Neural crest cell (in vitro differentiated cells): ENCODE results near the gene NMB. TPM values are rescaled to one million over a fixed set of nuclear protein-coding genes. Genes with fewer than 3 reads are reported as not detected.

ENCODE experiments used
- DNase-seq: peaks from one replicate; pipeline ENCODE4 v3.0.0; 2021; ENCODE audit warnings: low read depth, mixed read lengths, low spot score
- H3K27ac Mint-ChIP-seq: one replicate; pipeline ENCODE4 v1.8.0; 2021; ENCODE audit warnings: mild to moderate bottlenecking, mixed read lengths; ENCODE audit not compliant: unreplicated experiment
- H3K27me3 Mint-ChIP-seq: 2 replicates; pipeline ENCODE4 v1.8.0; 2021; ENCODE audit warnings: low read depth, mild to moderate bottlenecking, mixed read lengths
- H3K36me3 Mint-ChIP-seq: 2 replicates; pipeline ENCODE4 v1.8.0; 2021; ENCODE audit warnings: low read depth, mild to moderate bottlenecking, mixed read lengths
- H3K4me1 Mint-ChIP-seq: 2 replicates; pipeline ENCODE4 v1.8.0; 2021; ENCODE audit warnings: mixed read lengths
- H3K4me3 Mint-ChIP-seq: one replicate; pipeline ENCODE4 v1.8.0; 2021; ENCODE audit warnings: mild to moderate bottlenecking, mixed read lengths
- H3K9me3 Mint-ChIP-seq: 2 replicates; pipeline ENCODE4 v1.8.0; 2021; ENCODE audit warnings: mixed read lengths
- total RNA-seq: library from RNA; stranded (reverse); gene quantifications from 2 replicates; pipeline ENCODE4 v1.2.1, GENCODE V29; 2021
- TF ChIP-seq, protein P1 (sequence below): fragments of 200-600 bp; sonication (generic); conservative IDR thresholded peaks from 2 replicates; pipeline ENCODE4 v1.5.0; 2021; ENCODE audit warnings: antibody characterized with exemption, mild to moderate bottlenecking

NMB gene
- total RNA-seq, 1 donor from 2014 or later = 4.0 TPM

DNA sequence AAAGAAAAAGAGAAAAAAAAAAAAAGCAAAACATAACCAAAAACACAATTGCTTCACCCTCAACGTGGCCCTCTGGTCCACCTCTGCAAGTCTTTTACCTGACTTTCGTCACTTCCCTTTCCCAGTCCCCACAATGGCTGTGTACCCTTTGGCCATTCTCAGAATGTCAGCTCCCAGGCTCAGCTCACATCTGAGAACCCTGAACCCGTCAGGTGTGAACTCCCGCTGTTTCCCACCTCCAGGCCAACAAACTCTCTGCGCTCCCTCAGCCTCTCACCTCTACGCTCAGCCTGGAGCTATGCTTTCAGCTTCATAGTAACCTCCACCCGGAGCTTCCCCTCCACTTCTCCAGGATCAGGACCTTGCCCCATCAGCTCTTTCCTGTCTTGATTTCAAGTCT is 33.6 kb downstream of the NMB start:
- H3K9me3 Mint-ChIP-seq = peaks cover 18% of the 10 kb centered on the region
- DNase-seq = no peak
- H3K27me3 Mint-ChIP-seq = no peaks in the 10 kb centered on the region
- peaks cover 54% of the 10 kb centered on the region for H3K36me3 Mint-ChIP-seq
- peak overlapping the region; percentile 47 for H3K27ac Mint-ChIP-seq
- TF ChIP-seq, protein P1, sequence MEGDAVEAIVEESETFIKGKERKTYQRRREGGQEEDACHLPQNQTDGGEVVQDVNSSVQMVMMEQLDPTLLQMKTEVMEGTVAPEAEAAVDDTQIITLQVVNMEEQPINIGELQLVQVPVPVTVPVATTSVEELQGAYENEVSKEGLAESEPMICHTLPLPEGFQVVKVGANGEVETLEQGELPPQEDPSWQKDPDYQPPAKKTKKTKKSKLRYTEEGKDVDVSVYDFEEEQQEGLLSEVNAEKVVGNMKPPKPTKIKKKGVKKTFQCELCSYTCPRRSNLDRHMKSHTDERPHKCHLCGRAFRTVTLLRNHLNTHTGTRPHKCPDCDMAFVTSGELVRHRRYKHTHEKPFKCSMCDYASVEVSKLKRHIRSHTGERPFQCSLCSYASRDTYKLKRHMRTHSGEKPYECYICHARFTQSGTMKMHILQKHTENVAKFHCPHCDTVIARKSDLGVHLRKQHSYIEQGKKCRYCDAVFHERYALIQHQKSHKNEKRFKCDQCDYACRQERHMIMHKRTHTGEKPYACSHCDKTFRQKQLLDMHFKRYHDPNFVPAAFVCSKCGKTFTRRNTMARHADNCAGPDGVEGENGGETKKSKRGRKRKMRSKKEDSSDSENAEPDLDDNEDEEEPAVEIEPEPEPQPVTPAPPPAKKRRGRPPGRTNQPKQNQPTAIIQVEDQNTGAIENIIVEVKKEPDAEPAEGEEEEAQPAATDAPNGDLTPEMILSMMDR = no peak
- no peaks in the 10 kb centered on the region for H3K4me1 Mint-ChIP-seq
- no peak overlapping the region for H3K4me3 Mint-ChIP-seq

DNA sequence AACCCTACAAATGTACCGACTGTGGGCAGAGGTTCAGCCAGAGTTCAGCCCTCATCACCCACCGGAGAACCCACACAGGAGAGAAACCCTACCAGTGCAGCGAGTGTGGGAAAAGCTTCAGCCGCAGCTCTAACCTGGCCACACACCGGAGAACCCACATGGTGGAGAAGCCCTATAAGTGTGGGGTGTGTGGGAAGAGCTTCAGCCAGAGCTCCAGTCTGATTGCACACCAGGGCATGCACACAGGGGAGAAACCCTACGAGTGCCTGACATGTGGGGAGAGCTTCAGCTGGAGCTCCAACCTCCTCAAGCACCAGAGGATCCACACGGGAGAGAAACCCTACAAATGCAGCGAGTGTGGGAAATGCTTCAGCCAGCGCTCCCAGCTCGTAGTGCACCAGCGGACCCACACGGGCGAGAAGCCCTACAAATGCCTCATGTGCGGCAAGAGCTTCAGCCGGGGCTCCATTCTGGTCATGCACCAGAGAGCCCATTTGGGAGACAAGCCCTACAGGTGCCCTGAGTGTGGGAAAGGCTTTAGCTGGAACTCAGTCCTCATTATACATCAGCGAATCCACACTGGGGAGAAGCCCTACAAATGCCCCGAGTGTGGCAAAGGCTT is 36.5 kb downstream of the NMB start:
- no peak for DNase-seq
- H3K27me3 Mint-ChIP-seq = no peaks in the 10 kb centered on the region
- H3K4me1 Mint-ChIP-seq = no peaks in the 10 kb centered on the region
- H3K36me3 Mint-ChIP-seq = peaks cover 61% of the 10 kb centered on the region
- H3K4me3 Mint-ChIP-seq = no peak overlapping the region
- TF ChIP-seq, protein P1 = no peak
- H3K9me3 Mint-ChIP-seq = peaks cover 19% of the 10 kb centered on the region
- no peak overlapping the region for H3K27ac Mint-ChIP-seq

DNA sequence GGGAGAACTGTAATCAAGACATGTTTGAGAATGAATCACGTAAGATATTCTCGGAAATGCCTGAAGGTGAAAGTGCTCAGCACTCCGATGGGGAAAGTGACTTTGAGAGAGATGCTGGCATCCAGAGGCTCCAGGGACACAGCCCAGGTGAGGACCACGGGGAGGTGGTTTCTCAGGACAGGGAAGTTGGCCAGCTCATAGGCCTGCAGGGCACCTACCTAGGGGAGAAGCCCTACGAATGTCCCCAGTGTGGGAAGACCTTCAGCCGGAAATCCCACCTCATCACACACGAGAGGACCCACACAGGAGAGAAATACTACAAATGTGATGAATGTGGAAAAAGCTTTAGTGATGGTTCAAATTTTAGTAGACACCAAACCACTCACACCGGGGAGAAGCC is 37.4 kb downstream of the NMB start:
- no peaks in the 10 kb centered on the region for H3K4me1 Mint-ChIP-seq
- H3K4me3 Mint-ChIP-seq = no peak overlapping the region
- peaks cover 58% of the 10 kb centered on the region for H3K36me3 Mint-ChIP-seq
- TF ChIP-seq, protein P1 = no peak
- no peaks in the 10 kb centered on the region for H3K27me3 Mint-ChIP-seq
- no peak for DNase-seq
- H3K9me3 Mint-ChIP-seq = peaks cover 19% of the 10 kb centered on the region
- H3K27ac Mint-ChIP-seq = no peak overlapping the region

DNA sequence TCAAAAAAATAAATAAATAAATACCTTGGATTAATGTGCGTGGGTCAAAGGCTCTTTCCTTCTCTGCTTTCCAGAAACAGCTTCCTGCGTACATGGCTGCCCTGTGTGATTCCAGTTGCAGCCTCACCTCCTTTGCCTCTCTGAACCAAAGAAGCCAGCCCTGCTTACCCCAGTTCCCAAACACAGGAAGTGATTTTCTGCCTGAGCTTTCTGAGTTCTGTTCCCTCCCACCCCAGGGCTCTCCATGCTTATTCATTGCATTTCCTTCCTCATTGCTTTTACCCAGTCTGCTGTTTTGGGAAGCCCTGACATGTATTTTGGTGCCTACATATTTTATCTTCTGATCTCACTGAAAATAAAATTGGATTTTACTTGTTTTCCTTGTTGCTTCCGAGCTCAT is 41.8 kb downstream of the NMB start:
- no peak for DNase-seq
- Mint-ChIP-seq H3K4me1 (no peaks in the 10 kb centered on the region), H3K27me3 (no peaks in the 10 kb centered on the region), H3K36me3 (peaks cover 31% of the 10 kb centered on the region), H3K4me3 (no peak overlapping the region), H3K27ac (no peak overlapping the region), H3K9me3 (peaks cover 14% of the 10 kb centered on the region)
- TF ChIP-seq, protein P1 = no peak

DNA sequence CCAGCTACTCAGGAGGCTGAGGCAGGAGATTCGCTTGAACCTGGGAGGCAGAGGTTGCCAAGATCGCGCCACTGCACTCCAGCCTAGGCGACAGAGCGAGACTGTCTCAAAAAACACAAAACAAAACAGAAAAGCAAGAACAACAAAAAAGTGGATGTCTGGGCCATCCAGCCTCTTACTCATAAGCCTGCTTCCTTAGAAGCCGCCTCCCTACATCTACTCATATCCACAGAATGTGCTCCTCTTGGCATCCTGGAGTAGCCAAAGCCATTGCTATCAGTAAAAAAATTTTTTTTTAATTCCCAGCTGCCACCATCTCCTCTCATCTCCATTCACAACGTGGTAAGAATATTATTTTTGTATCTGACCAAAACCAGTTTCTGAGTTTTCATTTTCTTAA is 46.4 kb downstream of the NMB start:
- Mint-ChIP-seq H3K4me1 (no peaks in the 10 kb centered on the region), H3K27me3 (no peaks in the 10 kb centered on the region), H3K27ac (no peak overlapping the region), H3K9me3 (no peaks in the 10 kb centered on the region), H3K4me3 (no peak overlapping the region), H3K36me3 (peaks cover 15% of the 10 kb centered on the region)
- DNase-seq = no peak
- TF ChIP-seq, protein P1 = no peak
